HEK293 (cell line): ENCODE results near the gene ZNF467.

ENCODE experiments used
- ZNF121 ChIP-seq: fragments of 450-650 bp; formaldehyde crosslinking; IDR thresholded peaks from 2 replicates; pipeline ENCODE4 v1.5.1; 2016; ENCODE audit warnings: missing biosample characterization, missing genetic modification characterization
- ZNF24 ChIP-seq: fragments of 450-650 bp; formaldehyde crosslinking; IDR thresholded peaks from 2 replicates; pipeline ENCODE4 v1.5.1; 2016; ENCODE audit warnings: missing biosample characterization, missing genetic modification characterization
- ZNF585B ChIP-seq: fragments of 450-650 bp; formaldehyde crosslinking; IDR thresholded peaks from 2 replicates; pipeline ENCODE4 v1.5.1; 2016; ENCODE audit warnings: missing biosample characterization, missing genetic modification characterization

GRCh38 chr7:149802966-149803365 lies 29.6 kb upstream of the ZNF467 start:
- TF ChIP-seq ZNF585B = no peak
- TF ChIP-seq ZNF24 = no peak
- no peak for TF ChIP-seq ZNF121 (tag by site-specific recombination)
